ENCODE measurements around the gene FTO. TPM values are rescaled to one million over a fixed set of nuclear protein-coding genes. Genes with fewer than 3 reads are reported as not detected.
A peak's percentile ranks its signal among the peaks of the same experiment; 100 is the strongest.

The FTO gene
- total RNA-seq, 1 donor from 2014 or later = 67.2 TPM

GRCh38 chr16:54150861-54151260 lies 446.9 kb downstream of the FTO start:
- DNase-seq (ENCODE audit: low spot score) = no peak

DNA sequence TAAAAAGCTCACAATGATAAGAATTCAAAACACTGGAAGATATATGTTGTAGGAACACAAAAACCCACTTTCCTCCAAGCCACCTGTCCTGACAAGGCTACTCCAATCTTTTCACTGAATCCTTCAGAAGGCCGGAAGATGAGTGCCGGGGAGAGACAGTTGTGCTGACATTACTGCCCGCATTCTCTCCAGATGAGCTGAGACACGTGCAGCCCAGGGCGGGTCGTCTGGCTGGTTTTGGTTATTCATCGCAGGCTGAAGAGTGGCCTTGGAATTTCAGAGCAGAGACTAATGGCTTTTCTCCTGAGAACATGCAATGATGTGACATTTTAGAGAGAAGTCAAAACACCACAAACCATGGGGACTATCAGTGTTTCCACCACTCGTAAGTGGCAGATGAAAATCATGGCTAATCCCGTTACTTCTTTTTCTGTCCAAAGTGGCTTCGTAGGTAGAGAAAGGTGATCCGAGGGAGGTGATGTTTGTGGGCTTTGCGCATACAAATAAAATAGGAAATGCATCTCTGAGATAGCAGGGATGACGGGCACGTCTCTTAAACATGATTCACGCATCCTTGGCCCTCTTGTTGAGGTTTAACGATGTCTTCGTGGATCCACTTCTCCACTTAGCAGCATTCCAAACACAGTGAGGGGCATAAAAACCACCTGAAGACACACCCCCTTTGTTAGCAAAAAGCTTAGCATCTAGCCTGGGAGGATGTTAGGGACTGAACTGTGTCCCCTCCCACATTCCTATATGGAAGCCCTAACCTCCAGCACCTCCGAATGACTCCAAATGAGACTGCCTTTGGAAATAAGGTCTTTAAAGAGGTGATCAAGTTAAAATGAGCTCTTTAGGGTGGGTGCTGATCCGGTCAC lies 448.6 kb downstream of the FTO start:
- peak; percentile 43 for DNase-seq (ENCODE audit: low spot score)

- no peak for DNase-seq (ENCODE audit: low spot score)
Observed at GRCh38 chr16:54153240-54153934, 449.4 kb downstream of the FTO start.

DNA sequence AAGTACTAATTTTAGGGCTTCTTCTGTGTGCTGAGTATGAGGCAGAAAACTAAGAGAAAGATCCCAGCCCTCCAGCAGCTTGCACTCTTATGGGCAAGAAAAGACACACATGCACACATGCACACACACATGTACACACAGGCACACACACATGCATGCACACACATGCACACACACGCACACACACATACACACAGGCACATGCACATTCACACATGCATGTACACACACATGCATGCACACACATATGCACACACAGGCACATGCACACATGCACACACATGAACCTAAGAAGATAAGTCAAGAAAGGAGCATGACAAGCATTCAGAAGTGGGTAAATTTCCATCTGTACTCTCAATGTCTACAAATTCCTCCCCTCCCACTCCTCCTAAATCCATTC lies 452.4 kb downstream of the FTO start:
- DNase-seq (ENCODE audit: low spot score) = no peak

DNA sequence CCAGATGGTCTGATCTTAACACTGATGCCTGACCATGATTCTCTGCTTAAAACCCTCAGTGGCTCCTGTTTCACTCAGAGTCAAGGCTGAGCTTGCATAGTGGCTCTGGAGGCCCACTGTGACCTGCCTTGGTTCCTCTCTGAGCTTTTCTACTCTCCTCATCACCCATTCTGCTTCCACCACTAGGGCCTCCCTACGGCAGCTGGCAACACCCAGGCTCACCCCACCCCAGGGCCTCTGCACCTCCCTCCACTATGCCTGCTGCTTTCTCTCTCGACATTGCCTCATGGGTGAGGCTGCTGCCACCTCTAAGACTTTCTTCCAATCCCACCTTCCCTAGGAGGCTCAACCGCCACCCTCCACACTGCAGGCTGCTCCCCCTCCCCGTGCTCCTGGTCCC lies 455.0 kb downstream of the FTO start:
- DNase-seq (ENCODE audit: low spot score) = no peak

DNA sequence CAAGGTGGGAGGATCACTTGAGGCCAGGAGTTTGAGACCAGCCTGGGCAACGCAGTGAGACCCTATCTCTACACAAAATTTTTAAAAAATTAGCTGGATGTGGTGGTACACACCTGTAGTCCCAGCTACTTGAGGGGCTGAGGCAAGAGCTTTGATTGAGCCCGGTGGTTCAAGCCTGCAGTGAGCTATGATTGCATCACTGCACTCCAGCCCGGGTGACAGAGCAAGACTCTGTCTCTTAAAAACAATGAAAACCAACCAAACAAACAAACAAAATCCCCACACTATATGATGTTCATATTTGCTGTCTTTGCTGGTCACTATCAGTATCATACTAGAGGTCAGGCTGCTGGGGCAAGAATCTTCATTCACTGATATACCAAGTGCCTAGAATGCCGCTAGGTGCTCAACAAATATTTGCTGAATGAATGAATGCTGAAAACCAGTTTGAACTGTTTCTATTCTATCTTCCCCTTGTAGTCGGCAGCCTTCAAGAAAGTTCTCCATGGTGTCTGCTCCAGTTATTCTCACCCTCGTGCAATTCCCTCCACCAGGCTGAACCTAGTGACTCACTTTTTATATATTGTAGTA lies 455.6 kb downstream of the FTO start:
- DNase-seq (ENCODE audit: low spot score) = no peak

DNA sequence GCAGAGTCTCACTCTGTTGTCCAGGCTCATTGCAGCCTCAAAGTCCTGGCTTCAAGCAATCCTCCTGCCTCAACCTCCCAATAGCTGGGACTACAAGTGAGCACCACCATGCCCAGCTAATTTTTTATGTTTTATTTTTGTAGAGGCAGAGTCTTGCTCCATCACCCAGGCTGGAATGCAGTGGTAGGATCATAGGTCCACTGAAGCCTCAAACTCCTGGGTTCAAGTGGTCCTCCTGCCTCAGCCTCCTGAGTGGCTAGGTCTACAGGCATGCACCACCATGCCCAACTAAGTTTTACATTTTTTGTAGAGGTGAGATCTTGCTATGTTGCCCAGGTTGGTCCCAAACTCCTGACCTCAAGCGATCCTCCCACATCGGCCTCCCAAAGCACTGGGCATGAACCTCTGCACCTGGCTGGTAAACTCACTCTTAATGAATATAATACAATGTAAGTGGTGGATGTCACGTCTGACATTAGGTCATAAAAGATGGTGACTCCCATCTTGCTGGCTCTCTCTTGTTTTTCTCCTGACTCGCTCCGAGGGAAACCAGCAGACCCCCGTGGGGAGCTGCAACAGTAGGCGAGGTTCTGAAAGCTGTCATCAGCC lies 456.4 kb downstream of the FTO start:
- DNase-seq (ENCODE audit: low spot score) = no peak

DNA sequence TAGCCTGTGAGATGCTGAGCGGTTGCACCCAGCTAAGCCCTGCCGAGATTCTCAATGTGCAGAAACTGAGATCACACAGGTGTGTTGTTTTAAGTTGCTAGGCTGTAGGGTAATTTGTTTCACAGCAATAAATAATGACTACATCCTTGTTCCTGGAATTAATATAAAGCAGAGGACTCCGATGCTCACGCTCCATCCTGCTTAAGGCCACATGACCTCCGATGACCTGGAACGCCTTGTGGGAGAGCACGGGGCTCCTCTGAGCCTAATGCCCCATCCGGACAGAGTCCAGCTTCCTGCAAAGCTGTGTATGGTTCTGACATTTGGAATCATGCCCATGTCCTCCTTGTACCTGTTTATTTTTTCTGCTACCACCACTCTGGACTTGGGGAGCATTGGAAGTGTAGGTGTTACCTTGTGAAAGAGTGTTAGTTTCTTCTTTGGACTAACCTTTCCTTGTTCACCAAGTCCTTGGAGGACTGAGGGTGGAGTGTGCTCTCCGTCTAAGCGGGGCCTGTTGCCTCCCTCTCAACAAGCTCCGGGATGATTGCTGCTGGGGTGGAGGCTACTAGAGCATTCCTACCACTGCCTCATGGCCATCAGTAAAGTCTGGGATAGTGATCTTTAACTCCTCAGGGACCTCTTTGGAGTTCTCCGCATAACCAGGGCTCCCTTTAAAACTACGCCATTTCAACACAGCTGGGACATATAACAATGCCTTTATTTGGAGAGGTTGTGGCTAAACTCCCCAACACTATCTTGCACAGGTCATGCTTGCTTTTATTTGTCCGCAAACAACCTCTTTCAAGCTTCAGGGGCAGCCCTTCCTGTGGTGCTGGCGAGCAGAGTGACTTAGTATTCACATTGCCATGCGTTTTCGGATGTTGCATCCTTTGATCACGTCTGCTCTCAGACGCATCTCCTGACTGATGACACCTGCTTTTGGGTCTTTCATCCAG lies 457.3 kb downstream of the FTO start:
- DNase-seq (ENCODE audit: low spot score) = no peak

DNA sequence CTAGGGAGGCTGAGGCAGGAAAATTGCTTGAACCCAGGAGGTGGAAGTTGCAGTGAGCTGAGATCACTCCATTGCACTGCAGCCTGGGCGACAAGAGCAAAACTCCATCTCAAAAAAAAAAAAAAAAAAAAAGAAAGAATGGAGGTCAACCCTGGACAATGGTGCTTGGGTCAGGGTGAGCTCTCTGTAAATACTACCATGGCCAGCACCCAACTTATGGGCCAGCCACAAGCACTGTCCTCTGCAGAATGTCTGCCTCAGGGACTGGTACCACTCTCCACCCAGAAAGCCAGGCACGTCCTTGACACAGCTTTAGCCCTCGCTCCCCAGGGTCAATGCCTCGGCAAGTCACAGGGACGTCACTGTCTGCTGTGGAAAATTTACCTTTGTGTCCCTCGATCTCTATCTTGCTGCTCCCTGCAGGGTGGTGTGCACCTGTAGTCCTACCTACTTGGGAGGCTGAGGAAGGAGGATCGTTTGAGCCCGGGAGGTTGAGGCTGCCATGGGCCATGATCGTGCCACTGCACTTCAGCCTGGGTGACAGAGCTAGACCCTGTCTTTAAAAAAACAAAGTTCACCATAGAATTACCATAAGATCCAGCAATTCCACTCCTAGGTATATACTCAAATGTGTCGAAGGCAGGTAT lies 459.4 kb downstream of the FTO start:
- DNase-seq (ENCODE audit: low spot score) = no peak

- no peak for DNase-seq (ENCODE audit: low spot score)
Observed at GRCh38 chr16:54164789-54165173, 460.8 kb downstream of the FTO start.

GRCh38 chr16:54165174-54165911 lies 461.4 kb downstream of the FTO start:
- DNase-seq (ENCODE audit: low spot score) = no peak

GRCh38 chr16:54165912-54166865 lies 462.2 kb downstream of the FTO start:
- no peak for DNase-seq (ENCODE audit: low spot score)

DNA sequence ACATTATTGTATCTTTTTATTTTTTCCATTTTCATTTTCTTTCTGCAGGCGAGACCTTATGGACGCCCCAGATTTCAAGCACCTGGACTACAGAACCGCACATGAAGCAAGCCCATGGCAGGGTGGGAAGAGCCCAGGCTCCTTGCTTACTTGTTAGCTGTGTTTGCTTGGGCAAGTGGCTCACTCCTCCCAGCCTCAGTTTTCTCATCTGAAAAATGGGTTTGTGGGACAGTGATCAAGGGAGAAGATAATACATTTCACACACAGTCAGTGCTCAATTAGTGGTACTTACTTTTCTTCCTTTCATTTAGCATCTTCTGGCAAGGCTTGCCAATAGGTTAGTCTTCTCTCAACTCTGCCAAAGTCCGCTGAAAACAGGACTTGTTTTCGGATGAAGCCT lies 465.2 kb downstream of the FTO start:
- no peak for DNase-seq (ENCODE audit: low spot score)

- peak; percentile 73 for DNase-seq (ENCODE audit: low spot score)
Observed at GRCh38 chr16:54171626-54172537, 467.9 kb downstream of the FTO start.

DNA sequence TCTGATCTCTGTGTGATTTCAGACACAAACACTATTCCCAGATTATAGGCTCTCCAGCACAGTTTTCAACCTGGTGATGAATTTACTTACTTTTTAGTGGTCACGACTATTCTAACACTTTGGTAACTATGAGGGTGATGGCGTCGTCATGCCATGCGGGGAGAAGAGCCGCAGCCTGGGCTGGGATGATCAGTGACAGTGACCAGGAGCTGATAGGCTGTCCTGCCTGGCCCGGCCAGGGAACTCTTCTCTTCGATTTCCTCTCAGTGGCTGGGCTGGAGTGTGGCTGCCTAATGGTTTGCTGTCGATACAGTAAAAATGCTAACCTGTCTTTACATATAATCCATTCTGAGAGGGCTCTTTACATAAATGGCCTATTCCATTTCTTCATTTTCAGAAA lies 469.5 kb downstream of the FTO start:
- no peak for DNase-seq (ENCODE audit: low spot score)

DNA sequence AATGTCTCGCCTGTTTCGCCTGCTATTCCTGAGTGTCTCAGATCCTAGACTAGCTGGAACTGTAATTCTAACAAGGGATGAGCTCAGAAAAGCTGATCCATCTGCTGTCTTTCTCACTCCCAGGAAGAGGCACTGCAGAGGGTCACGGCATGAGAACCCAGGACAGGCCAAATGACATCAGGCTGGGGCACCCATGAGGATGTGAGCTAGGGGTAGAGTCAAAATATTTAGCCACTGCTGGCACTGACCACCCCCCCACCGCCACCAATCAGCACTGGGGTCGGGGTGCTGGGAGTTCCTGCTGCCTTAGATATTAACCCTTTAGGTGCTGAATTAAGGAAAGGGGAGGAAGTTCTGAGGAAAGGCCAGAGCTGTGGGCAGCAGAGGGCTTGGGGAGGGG lies 470.2 kb downstream of the FTO start:
- peak; percentile 68 for DNase-seq (ENCODE audit: low spot score)

GRCh38 chr16:54174750-54175149 lies 470.8 kb downstream of the FTO start:
- DNase-seq (ENCODE audit: low spot score) = no peak

DNA sequence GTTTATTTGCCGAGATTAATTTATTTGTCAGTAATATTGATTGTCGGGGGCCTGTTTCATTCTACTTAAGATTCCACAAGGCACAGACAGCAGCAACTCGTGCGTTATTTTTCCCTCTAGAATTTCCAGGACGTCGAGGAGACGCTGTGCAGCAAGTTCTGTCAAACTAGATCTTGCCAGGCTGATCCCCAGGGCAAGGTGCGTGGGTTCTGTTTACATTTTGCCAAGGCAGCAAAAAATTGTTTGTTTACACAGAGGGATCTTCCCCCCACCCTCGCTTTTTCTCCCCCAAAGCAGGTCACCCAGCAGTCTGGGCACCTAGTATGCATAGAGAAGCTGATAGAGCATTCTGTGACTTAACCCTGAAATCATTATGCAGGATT lies 471.2 kb downstream of the FTO start:
- peak; percentile 17 for DNase-seq (ENCODE audit: low spot score)
